ENCODE measurements around the gene CSNK1G2. TPM values are rescaled to one million over a fixed set of nuclear protein-coding genes. Genes with fewer than 3 reads are reported as not detected.

Gene CSNK1G2
- total and polyA plus RNA-seq, 8 donors = 30.2 to 210 (median 65.3) TPM

GRCh38 chr19:1975162-1975480 lies 34.1 kb downstream of the CSNK1G2 start:
- WGBS, 5 donors = 79 to 83% (median 81%) methylated on average over 13 to 20 of the region's 20 CpGs
- peaks cover 0 to 9% (median 4%) of the 10 kb centered on the region in 4 donors for H3K4me1 ChIP-seq

GRCh38 chr19:1977120-1977519 lies 36.1 kb downstream of the CSNK1G2 start:
- Histone ChIP-seq H3K36me3 (peaks cover 44 to 81% (median 74%) of the 10 kb centered on the region in 4 donors), H3K4me1 (peaks cover 0 to 9% (median 4%) of the 10 kb centered on the region in 4 donors), H3K4me3 (no peak overlapping the region), H3K27me3 (no peaks in the 10 kb centered on the region), H3K9me3 (no peaks in the 10 kb centered on the region), H3K27ac (no peak overlapping the region)
- TF ChIP-seq EP300 (IDR thresholded peaks at IDR 0.05) (no peak), POLR2A (IDR thresholded peaks at IDR 0.05) (no peak), CTCF (IDR thresholded peaks at IDR 0.05) (no peak), POLR2AphosphoS5 (IDR thresholded peaks at IDR 0.05) (no peak)
- WGBS, 5 donors = 83 to 92% (median 90%) methylated on average over 3 to 15 of the region's 15 CpGs
- intact Hi-C loops (cut with DNase I; ENCODE audit: low total_unique reads) = no loop called here
- no peak for DNase-seq

More at GRCh38 chr19:1975162-1975480, 34.1 kb downstream of the CSNK1G2 start:
- no peak for TF ChIP-seq POLR2A (IDR thresholded peaks at IDR 0.05)
- TF ChIP-seq POLR2AphosphoS5 (IDR thresholded peaks at IDR 0.05) = no peak
- no peak for TF ChIP-seq CTCF (IDR thresholded peaks at IDR 0.05)
- no peak for TF ChIP-seq EP300 (IDR thresholded peaks at IDR 0.05)
- Histone ChIP-seq H3K36me3 (peaks cover 28 to 81% (median 69%) of the 10 kb centered on the region in 4 donors), H3K27ac (no peak overlapping the region), H3K27me3 (no peaks in the 10 kb centered on the region), H3K9me3 (no peaks in the 10 kb centered on the region), H3K4me3 (no peak overlapping the region)
- intact Hi-C loops (cut with DNase I; ENCODE audit: low total_unique reads) = no loop called here
- DNase-seq = peak in 1 of 2 donors; percentile 62

GRCh38 chr19:1978346-1978894 lies 37.4 kb downstream of the CSNK1G2 start:
- 88 to 96% (median 92%) methylated on average over 33 to 51 of the region's 51 CpGs for WGBS, 5 donors
- intact Hi-C loops (cut with DNase I; ENCODE audit: low total_unique reads) = no loop called here
- DNase-seq = no peak
- TF ChIP-seq EP300 (IDR thresholded peaks at IDR 0.05) (no peak), CTCF (IDR thresholded peaks at IDR 0.05) (no peak), POLR2A (IDR thresholded peaks at IDR 0.05) (no peak), POLR2AphosphoS5 (IDR thresholded peaks at IDR 0.05) (no peak)
- no peak overlapping the region for H3K27ac ChIP-seq
- peaks cover 0 to 9% (median 4%) of the 10 kb centered on the region in 4 donors for H3K4me1 ChIP-seq
- H3K4me3 ChIP-seq = no peak overlapping the region
- no peaks in the 10 kb centered on the region for H3K9me3 ChIP-seq
- peaks cover 44 to 91% (median 87%) of the 10 kb centered on the region in 4 donors for H3K36me3 ChIP-seq
- no peaks in the 10 kb centered on the region for H3K27me3 ChIP-seq

GRCh38 chr19:1979017-1979416 lies 38.0 kb downstream of the CSNK1G2 start:
- TF ChIP-seq EP300 (IDR thresholded peaks at IDR 0.05) (no peak), POLR2AphosphoS5 (IDR thresholded peaks at IDR 0.05) (no peak), POLR2A (IDR thresholded peaks at IDR 0.05) (no peak), CTCF (IDR thresholded peaks at IDR 0.05) (no peak)
- DNase-seq = no peak
- H3K4me1 ChIP-seq = peaks cover 0 to 9% (median 4%) of the 10 kb centered on the region in 4 donors
- peaks cover 44 to 95% (median 90%) of the 10 kb centered on the region in 4 donors for H3K36me3 ChIP-seq
- no peaks in the 10 kb centered on the region for H3K27me3 ChIP-seq
- intact Hi-C loops (cut with DNase I; ENCODE audit: low total_unique reads) = no loop called here
- H3K9me3 ChIP-seq = no peaks in the 10 kb centered on the region
- no peak overlapping the region for H3K4me3 ChIP-seq
- H3K27ac ChIP-seq = no peak overlapping the region
- WGBS, 5 donors = 95 to 98% (median 97%) methylated on average over 32 to 43 of the region's 43 CpGs
